ENCODE measurements around the gene AXIN1.
A peak's percentile ranks its signal among the peaks of the same experiment; 100 is the strongest.
"Not testable (repeated sequence)": the region's sequence is repeated elsewhere in the genome, so short reads cannot be mapped to it uniquely, and the experiment has no call there.

The AXIN1 gene

GRCh38 chr16:352547-353403 lies at the start of gene AXIN1:
AXIN1 (minus strand) TSS chr16:352723; CDS start chr16:347025, 5,698 bp downstream.
- H3K27ac ChIP-seq, result peak within 1 kb of the TSS; percentile 93
- DNase-seq (ENCODE audit: low read depth, low spot score), result peak; percentile 74

- peak within 1 kb of the TSS; percentile 63 for H3K27ac ChIP-seq
- peak; percentile 44 for DNase-seq (ENCODE audit: low read depth, low spot score)
These were observed 49.2 kb upstream of the AXIN1 start, which contains the start of gene DECR2 for GRCh38 chr16:401468-402348. DECR2 (plus strand) TSS chr16:401885; CDS start chr16:401964, 79 bp downstream.

DNA sequence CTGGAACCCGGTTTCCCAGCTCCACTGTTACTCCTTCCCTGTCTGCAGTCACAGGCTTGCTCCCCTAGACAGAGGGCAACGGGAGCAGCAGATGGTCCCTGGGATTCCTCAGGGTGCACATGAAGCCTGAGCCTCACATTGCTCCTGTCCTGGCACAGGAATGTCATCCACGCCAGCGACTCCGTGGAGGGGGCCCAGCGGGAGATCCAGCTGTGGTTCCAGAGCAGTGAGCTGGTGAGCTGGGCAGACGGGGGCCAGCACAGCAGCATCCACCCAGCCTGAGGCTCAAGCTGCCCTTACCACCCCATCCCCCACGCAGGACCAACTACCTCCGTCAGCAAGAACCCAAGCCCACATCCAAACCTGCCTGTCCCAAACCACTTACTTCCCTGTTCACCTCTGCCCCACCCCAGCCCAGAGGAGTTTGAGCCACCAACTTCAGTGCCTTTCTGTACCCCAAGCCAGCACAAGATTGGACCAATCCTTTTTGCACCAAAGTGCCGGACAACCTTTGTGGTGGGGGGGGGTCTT lies 47.6 kb upstream of the AXIN1 start:
- DNase-seq (ENCODE audit: low read depth, low spot score), result no peak
- H3K27ac ChIP-seq, result no peak overlapping the region

GRCh38 chr16:399340-400019 lies 47.0 kb upstream of the AXIN1 start:
- no peak overlapping the region for H3K27ac ChIP-seq
- no peak for DNase-seq (ENCODE audit: low read depth, low spot score)

DNA sequence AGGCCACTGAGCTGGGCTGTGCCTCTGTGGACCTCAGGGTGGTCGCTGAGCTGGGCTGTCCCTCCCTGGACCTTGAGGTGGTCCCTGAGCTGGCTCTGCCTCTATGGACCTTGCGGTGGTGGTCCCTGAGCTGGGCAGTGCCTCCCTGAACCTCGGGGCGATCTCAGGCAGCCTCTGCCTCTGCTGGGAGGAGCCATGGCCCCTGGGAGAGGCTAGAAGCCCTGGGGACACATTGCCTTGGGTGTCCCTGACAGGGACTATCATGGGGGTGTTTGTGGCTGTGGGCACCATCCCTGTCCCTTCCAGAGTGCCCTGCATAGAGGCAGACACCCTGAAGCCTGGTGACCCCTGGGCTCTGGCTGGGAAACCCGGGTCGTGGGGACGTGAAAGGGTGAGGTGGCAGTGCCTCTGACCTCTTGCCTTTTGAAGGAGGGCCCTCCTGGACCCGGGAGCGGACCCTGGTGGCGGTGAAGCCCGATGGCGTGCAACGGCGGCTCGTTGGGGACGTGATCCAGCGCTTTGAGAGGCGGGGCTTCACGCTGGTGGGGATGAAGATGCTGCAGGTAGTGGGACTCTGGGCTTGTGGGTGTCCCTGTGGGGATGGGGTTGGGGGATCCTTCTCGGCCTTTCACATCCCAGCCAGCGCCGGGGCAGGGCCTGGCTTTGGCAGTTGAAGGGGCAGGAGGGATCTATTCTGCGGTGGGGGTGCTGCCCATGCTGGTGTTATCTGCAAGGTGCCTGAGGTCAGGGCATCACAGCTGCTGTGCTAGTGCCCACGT lies 46.2 kb upstream of the AXIN1 start:
- no peak overlapping the region for H3K27ac ChIP-seq
- no peak for DNase-seq (ENCODE audit: low read depth, low spot score)

- no peak overlapping the region for H3K27ac ChIP-seq
- DNase-seq (ENCODE audit: low read depth, low spot score), result no peak
These were observed 45.3 kb upstream of the AXIN1 start for GRCh38 chr16:397736-398332.

GRCh38 chr16:397135-397661 lies 44.7 kb upstream of the AXIN1 start, which contains the start of gene NME4:
NME4 (plus strand) TSS chr16:397199; CDS start chr16:397223, 24 bp downstream.
- DNase-seq (ENCODE audit: low read depth, low spot score), result no peak
- no peak within 1 kb of the TSS for H3K27ac ChIP-seq

DNA sequence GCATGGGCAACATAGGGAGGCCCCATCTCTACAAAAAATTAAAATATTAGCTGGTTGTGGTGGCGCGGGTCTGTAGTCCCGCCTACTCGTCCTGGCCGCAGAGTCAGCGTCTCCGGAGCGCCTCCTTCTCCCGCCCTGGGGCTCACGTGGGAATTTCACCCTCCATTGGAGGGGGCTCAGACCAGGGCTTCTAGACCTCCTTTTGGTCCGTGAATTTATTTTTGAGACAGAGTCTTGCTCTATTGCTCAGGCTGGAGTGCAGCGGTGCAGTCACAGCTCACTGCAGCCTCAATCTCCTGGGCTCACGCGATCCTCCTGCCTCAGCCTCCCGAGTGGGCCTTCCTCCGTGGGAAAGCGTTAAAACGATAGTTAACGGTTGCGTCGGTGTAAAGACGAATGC lies 44.1 kb upstream of the AXIN1 start:
- DNase-seq (ENCODE audit: low read depth, low spot score), result no peak
- no peak overlapping the region for H3K27ac ChIP-seq

GRCh38 chr16:396199-396598 lies 43.7 kb upstream of the AXIN1 start:
- H3K27ac ChIP-seq, result no peak overlapping the region

DNA sequence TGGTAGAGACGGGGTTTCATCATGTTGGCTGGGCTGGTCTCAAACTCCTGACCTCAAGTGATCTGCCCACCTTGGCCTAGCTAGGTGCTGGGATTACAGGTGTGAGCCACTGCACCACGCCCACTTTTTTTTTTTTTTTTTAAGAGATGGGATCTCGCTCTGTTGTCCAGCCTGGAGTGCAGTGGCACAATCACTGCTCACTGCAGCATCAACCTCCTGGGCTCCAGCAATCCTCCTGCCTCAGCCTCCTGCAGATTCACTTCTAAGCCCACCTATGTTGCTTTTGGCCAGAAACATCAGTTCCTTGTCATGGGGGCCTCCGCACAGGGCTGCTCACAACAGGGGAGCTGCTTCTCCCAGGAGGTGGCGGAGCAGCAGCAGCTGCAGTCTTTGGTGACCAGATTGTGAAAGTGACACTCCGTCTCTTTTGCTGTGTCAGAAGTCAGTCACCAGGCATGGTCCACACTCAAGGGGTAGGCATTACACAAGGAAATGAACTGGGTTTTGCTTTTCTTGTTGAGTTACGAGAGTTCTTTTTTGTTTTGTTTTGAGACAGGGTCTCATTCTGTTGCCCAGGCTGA lies 40.0 kb upstream of the AXIN1 start:
- H3K27ac ChIP-seq, result no peak overlapping the region
- no peak for DNase-seq (ENCODE audit: low read depth, low spot score)

More at GRCh38 chr16:396199-396598, 43.7 kb upstream of the AXIN1 start:
- DNase-seq (ENCODE audit: low read depth, low spot score), result no peak

DNA sequence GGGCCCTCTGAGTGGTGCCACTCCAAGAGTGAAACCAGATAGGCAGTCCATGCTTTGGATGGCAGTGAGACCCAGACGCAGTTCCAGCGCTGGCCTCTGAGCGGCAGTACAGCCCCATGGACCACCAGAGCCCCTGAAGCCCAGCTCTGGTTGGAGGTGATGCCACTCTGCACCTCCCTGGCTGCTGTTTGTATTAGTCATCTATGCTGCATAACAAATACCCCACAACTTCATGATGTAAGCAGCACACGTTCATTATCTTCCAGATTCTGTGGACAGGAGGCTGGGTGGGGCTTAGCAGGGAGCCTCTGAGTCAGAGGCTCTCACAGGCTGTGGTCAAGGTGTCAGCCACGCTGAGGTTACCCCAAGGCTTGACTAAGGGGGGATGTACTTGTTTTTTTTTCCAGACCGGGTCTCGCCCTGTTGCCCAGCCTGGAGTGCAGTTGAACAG lies 39.4 kb upstream of the AXIN1 start:
- no peak overlapping the region for H3K27ac ChIP-seq
- DNase-seq (ENCODE audit: low read depth, low spot score), result no peak

DNA sequence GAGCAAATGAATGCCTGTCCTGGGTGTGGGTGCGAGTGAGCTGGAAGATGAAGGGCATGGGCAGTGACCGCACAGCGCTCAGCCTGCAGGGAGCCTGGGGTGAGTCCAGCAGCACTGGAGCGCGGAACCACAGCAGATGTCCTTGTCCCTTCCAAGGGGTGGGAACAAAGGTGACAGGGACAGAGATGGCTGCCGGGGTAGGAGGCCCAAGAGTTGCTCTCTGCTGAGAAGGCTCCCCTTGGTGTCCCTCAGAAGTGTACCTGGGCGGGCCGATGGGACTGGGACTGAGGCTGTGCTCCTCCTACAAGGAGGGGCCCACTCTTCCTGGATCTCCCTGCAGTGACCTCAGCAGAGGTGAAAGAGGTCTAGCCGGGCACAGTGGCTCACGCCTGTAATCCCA lies 36.8 kb upstream of the AXIN1 start:
- no peak overlapping the region for H3K27ac ChIP-seq
- DNase-seq (ENCODE audit: low read depth, low spot score), result no peak

DNA sequence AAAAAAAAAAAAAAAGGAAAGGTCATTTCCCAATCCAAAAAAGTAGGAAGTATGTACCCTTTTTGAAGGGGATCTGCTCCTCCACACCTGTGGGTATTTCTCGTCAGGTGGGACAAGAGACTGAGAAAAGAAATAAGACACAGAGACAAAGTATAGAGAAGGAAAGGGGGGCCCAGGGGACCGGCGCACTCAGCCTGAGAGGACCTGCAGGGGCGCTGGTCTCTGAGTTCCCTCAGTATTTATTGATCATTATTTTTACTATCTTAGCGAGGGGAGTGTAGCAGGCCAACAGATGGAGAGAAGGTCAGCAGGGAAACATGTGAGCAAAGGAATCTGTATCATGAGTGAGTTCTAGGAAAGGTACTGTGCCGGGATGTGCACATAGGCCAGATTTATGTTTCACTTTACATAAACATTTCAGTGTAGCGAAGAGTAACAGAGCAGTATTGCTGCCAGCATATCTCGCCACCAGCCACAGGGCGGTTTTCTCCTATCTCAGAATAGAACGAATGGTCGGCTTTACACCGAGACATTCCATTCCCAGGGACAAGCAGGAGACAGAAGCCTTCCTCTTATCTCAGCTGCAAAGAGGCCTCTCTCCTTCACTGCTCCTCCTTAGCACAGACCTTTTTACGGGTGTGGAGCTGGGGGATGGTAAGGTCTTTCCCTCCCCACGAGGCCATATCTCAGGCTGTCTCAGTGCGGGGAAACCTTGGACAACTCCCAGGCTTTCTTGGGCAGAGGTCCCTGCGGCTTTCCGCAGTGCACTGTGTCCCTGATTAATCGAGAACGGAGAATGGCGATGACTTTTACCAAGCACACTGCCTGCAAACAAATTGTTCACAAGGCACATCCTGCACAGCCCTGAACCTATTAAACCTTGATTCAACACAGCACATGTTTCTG lies 35.5 kb upstream of the AXIN1 start:
- H3K27ac ChIP-seq; DNase-seq (ENCODE audit: low read depth, low spot score): not testable (repeated sequence)

DNA sequence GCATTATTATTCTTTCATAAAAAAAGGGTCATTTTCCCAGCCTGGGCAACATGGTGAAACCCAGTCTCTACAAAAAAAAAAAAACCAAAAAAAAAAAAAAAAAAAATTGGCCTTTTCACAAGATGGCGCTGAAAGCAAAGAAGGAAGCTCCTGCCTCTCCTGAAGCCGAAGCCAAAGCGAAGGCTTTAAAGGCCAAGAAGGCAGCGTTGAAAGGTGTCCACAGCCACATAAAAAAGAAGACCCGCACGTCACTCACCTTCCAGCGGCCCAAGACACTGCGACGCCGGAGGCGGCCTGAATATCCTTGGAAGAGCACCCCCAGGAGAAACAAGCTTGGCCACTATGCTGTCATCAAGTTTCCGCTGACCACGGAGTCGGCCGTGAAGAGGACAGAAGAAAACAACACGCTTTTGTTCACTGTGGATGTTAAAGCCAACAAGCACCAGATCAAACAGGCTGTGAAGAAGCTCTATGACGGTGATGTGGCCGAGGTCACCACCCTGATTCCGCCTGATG lies 34.2 kb upstream of the AXIN1 start:
- DNase-seq (ENCODE audit: low read depth, low spot score), result no peak

DNA sequence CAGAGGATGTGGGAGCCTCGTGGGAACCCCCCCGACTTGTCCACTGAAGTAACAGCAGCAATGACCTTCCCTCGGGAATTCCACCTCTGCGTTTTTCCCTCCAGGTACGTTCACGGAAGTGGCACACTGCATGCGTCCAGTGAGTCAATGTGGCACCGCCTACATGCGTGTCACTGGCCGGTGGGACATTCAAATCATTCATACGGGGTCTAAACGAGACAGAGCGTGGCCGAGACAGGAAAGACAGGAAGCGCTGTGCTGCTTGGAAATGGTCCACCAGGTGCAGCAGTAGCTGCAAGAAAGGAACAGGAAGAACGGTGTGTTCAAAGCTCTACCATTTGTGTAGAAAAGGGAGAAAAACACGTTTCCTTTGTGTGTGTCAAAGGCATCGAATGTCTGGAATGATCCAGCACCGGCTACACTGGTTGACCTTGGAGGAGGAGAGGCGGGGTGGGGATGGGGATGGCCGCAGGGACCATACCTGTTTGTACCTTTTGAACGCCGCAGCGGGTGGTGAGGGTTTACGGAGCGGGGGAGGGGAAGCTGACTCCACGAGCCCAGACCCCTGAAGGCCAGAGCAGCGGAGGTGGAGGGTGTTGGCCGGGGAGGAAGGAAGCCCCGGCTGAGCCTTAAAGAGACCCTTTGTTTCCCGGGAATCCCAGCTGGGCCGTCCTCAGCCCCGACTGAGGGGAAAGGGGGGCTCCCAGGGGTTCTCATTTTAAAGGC lies 31.0 kb upstream of the AXIN1 start:
- peak; percentile 34 for DNase-seq (ENCODE audit: low read depth, low spot score)
- peak overlapping the region; percentile 51 for H3K27ac ChIP-seq

More for the DNA sequence above, 34.2 kb upstream of the AXIN1 start:
- no peak overlapping the region for H3K27ac ChIP-seq

All from epithelial cell of prostate (primary cell).